HG03575 (cell line): ENCODE measurements around the gene KIF2A.
"Not testable (repeated sequence)": the region's sequence is repeated elsewhere in the genome, so short reads cannot be mapped to it uniquely, and the experiment has no call there.

Experiments
- ATAC-seq: cut with Tn5 transposase; IDR thresholded peaks from one replicate; pipeline ENCODE4 v1.9.1; 2021; ENCODE audit not compliant: unreplicated experiment, insufficient number of reproducible peaks, low FRiP score; ENCODE audit errors: extremely low read depth

The KIF2A gene

DNA sequence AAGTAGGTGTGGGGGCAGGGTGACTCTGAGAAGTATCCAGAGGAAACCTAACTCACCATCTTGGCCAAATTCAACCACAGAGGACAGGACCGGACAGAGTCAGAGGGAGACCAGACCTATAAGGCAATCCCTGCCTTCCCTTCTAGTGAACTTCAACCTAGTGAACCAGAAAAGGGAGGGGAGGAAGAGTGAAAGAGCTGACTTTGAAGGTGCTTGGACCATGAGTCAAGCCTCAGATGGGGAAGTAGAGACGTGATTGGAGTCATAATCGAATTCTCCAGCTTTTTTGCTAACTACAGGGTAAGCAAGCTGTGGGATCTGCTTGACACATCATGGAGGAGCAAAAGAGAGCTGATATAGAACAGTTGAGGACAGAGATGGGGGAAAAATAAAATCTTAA, 18.8 kb upstream of the KIF2A start:
- no peak for ATAC-seq

- no peak for ATAC-seq
These were observed 17.9 kb upstream of the KIF2A start for GRCh38 chr5:62288118-62288517.

DNA sequence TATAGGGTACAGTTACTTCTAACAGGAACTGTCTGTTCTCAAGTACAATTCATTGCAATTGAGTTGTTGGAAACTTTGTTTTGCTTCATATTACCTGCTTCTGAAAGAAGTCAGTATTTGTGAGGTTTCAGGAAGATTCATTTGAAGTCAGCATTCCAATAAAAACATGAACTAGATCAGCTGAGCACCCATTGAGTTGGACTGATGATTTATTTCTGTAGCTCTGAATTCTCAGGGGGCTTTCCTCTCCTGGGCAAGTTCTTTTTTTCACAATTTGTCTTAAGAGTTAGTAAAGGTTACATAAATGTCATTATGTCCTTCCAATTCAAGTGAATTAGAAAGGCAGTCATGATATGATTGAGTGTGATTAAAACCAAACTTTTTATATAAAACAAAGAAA, 16.2 kb upstream of the KIF2A start:
- ATAC-seq: no peak

DNA sequence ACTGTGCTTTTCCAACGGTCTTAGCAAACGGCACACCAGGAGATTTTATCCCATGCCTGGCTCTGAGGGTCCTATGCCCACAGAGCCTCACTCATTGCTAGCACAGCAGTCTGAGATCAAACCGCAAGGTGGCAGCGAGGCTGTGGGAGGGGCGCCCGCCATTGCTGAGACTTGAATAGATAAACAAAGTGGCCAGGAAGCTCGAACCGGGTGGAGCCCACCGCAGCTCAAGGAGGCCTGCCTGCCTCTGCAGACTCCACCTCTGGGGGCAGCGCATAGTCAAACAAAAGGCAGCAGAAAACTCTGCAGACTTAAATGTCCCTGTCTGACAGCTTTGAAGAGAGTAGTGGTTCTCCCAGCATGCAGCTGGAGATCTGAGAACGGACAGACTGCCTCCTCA, 14.2 kb upstream of the KIF2A start:
- ATAC-seq: not testable (repeated sequence)

GRCh38 chr5:62296998-62297397, 9.0 kb upstream of the KIF2A start:
- no peak for ATAC-seq

GRCh38 chr5:62298118-62298517, 7.9 kb upstream of the KIF2A start:
- ATAC-seq: no peak

DNA sequence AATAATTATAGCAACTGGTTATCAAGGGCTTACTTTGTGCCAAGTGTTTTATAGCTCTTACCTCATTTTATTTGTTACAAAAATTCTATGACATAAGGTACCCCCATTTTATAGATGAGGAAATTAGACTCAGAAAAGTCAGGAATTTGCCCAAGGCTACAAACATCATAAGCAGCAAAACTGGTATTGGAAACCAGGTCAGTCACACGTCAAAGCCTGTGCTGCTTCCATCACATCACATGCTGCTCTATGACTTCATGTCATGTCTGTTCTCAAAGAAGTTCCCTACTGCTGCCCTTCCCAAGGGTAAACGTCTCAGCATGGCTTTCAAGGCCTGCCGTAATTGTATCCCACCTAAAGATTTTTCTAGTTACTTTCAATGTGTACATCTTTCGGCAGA, 6.9 kb upstream of the KIF2A start:
- no peak for ATAC-seq

DNA sequence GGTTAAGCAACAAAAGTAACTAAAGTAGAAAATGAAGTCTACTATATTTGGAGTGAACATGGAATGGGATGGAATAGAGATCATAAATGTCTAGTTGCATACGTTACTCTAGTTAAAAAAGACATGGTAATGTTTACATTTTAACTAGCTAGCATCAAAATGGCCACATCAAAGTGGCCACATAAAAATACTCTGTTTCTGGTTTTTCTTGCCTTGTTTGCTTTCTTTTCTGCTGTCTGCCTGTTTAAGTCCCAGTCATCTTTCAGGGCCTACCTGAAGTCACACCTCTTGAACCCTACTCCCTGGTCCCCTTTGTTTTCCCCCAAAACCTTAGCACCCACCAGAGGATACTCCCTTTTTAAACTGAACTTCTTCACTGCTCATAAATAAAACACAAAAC, 6.4 kb upstream of the KIF2A start:
- no peak for ATAC-seq

DNA sequence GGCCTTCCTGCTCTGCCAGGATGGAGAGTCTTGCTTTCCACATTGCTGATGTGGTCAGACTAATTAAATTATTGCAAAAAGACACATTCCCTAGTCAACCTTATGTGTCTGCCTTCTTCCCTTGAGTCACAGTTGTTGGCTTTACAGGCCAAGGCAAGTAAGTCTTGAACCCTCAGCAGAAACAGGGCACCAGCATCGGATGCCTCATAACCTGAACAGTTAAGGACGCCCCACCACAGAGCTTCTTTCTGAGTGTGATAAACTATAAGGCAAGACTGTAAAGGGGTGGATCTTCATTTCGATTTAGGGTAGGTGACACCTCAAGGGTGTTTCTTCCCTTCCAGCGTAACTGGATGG, 670 bp upstream of the KIF2A start:
- ATAC-seq: no peak

DNA sequence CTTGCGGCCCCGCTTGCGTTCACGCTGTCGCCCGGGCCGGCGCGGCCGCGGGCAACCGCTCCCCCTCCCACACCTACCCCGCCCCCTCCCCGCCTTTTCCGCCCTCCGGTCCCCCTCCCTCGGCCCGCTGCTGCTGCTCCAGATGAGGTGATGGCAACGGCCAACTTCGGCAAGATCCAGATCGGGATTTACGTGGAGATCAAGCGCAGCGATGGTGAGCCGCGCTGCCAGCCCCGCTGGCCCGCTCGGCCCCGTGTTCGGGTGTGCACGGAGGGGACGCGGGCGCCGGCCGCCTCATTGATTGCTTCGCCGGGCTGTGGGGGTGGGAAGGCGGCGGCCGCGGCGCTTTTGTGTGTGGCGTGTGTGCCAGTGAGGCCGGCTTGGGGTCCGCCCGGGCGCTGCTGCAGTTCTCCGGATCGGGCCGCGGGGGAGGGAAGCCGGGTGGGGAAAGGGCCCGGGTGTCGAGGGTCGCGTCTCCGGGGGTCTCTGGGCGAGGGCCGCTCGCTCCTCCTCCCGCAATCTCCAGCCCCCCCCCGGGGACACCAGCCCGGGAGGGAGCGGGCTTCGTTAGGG, 403 bp downstream of the KIF2A start:
- no peak for ATAC-seq

DNA sequence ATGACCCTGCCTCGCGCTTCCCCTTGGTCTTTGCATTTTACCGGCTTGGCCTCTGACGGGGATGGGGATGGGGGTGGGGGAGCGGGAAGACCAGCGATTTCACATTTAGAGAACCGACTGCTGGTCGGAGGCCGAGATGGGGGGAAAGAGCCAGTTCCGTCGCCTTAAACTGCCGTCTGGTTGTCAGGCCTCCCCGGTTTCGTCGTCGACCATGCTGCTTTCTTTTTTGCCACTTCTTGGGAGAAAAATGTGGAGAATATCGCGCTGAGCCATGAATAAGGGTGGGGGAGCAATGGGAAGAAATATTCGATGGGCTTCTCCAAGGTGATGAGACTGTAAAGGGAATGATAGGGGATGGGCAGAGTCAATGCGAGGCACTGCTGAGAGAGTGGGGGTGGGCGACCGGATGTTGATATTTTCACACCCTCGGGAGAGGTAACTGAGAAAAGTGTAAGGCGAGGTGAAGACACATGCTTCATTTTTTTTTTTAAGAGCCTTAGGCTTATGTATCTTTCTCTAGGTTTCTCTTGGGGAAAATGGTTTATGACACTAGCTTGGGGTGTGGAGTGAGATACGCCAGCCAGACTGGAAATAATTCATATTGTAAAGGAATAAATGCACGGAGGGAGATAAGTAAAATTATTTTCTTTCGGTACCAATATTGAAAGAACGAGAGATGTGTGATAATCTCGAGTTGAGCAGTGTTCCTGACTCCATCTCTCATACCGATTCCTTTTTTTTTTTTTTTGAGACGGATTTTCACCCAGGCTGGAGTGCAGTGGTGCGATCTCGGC, 1.1 kb downstream of the KIF2A start:
- ATAC-seq: no peak

DNA sequence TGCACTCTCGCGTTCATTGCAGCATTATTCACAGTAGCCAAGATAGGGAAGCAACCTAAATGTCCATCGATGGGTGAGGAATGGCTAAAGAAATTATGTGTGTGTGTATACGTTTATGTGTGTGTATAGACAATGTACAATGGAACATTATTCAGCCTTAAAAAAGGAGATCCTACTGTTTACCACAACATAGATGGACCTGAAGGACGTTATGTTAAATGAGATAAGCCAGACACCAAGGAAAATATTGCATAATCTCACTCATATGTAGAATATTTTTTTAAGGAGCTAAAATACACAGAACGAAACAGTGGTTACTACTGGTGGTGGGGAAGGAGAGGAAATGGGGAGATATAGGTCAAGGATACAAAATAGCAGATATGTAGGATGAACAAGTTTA, 2.4 kb downstream of the KIF2A start:
- ATAC-seq: no peak

DNA sequence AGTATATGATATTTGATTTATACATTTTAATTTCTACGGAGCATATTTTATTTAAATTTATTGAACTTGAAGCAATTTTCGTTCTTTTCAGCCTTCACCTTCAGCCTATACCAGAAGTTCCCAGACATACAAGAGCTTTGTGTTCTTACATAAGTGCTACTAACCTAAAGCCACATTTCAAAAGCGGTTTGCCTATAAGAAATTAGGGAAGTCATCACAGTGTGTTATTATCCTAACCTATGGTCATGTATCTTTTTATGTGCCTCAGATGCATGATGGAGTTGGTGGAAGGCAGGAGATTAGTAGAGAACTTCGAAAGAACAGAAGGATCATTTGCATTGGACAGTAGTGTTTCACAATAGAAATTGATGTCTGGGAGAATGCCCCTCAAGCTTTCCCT, 3.1 kb downstream of the KIF2A start:
- ATAC-seq: no peak

GRCh38 chr5:62310426-62311143, 4.6 kb downstream of the KIF2A start:
- no peak for ATAC-seq

DNA sequence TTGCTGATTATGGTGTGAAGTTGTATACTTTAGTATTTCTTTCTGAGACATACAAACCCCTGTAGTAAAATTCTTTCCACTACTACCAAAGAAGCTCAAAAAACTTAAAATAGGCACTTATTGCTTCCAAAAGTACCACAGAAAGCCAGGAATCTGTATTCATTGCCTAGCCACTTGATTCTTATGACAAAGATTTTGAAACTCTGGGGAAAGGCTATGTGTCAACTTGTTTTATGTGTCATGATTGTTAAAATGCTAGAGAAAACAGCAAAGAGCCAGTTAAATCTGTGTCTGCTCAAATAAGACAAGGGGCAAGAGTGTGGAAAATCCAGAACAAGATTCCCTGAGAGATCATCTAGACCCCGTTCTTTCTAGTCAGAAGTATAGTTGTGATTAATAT, 6.0 kb downstream of the KIF2A start:
- ATAC-seq: no peak

DNA sequence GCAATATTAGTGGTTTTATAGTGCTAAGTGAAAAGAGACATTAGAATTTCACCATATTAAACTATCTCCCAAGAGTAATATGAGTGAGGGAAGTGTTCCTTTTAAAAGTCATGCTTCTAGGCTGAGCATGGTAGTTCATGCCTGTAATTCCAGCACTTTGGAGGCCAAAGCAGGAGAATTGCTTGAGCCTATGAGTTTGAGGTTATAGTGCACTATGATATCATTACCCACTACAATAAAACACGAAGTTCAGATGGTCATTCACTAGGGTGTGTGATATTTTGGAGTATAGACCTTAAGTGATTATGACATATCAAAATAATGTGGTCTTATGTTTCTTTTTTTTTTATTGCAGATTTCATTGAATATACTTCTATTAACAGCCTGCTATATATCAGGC, 6.7 kb downstream of the KIF2A start:
- no peak for ATAC-seq

GRCh38 chr5:62314213-62314830, 8.3 kb downstream of the KIF2A start:
- no peak for ATAC-seq

DNA sequence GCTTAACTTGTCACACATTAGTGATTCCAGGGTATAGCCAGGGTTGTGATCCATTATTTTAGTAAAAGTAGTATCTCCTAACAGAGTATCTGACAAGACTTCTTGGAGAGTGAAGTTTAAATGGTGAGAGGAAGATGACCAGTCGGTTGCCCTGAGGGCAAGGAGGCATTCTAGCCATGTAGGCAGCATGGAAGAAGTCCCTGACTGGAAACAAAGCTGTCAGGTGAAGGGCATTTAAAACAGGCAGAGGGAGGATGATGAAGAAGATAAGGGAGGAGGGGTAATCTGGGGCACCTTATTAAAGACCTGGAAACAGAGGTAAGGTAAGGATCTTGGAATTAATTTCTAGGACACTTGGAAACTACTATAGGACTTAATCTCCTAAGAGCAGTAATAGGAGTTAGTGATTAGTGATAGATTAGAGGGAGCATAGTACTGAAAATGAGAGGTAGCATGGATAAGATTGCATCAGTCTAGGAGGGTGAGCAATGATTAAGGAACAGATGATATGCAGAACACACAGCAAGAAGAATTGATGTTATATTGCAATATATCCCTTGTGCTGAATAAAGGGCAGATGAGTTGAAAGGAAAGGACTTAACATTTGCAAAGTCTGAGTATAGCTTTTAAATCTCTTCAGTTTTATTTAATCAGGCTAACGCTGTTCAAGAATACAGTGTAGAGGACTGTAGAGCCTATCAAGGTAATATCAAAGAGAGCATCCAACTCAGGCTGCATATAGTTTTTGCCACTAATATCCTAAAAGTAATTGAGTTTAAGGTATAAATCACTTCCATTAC, 9.6 kb downstream of the KIF2A start:
- no peak for ATAC-seq

DNA sequence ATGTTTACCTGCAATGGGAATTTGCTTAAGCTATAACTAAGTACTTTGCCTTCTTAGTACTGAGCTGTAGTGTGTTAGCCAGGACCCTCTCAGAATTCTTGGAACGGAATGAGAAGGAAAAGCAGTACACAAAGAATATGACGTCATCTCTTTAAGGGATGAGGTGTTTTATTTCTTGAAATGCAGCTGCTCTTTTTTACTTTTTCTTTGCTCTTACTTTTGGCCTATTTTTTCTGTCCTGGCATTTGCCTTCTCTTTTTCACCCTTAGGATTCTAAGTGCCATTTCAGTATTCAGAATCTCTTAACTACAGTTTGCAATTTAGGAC, 10.1 kb downstream of the KIF2A start:
- ATAC-seq: no peak
